ENCODE data around the gene CTBP2.

CTBP2 gene

DNA sequence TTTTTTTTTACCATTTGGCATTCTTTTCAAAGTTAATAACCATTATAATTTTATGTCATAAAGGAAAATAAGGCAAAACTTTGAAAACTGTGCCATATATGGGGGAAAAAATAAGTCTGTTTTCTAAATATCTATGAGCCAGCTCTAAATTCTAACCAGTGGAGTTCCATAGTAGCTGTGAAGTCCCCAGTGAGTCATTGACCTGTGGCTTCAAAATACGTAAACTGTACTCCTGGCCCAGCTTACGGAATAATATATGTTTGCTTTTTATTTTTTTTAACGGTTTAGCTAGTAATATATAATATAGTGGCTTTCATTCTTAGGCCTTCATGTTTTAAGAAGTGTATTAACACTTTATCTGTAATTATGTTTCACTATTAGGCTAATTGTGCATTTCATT, 197.9 kb downstream of the CTBP2 start:
- FAIRE-seq, result no peak

DNA sequence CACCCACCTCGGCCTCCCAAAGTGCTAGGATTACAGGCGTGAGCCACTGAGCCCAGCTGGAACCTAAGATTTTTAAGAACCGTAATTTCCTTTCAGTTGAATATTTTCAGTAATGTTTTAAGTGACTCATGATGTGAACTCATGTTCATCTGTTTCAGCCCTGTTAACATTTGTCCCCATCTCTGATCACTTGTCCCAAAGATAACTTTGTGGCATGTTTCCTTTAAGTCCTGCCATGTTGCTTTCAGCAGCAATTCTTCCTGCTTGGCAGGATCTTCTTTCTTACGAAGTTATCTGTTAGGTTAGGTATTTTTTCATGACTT, 199.2 kb downstream of the CTBP2 start:
- FAIRE-seq, result no peak

DNA sequence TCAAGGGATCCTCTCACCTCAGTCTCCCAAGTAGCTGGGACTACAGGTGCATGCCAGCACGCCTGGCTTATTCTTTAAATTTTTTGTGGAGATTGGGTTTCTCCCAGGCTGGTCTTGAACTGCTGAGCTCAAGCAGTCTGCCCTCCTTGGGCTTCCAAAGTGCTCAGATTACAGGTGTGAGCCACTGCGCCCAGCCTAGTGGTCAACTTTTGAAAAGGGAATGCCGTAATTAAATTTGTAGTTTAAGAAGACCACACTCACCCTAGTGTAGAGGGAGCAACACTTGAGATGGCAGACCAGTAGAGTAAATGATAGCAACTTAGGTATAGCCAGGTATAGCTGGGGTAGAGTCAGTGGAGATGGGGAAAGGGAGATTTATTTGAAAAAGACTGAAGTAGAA, 200.8 kb downstream of the CTBP2 start:
- no peak for FAIRE-seq

DNA sequence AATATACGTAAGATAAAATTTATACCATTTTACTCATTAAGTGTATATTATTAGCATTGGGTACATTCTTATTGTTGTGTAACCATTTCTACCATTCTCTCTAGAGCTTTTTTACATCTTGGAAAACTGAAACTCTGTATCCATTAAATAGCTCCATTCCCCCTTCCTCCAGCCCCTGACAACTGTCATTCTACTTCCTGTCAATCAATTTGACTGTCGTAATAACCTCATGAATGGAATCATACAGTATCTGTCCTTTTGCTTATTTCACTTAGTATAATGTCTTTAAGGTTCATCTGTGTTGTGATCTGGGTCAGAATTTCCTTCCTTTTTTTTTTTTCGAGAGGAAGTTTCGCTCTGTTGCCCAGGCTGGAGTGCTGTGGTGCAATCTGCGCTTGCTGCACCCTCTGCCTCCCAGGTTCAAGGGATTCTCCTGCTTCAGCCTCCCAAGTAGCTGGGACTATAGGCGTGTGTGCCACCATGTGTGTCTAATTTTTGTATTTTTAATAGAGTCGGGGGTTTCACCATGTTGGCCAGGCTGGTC, 202.9 kb downstream of the CTBP2 start:
- no peak for FAIRE-seq

DNA sequence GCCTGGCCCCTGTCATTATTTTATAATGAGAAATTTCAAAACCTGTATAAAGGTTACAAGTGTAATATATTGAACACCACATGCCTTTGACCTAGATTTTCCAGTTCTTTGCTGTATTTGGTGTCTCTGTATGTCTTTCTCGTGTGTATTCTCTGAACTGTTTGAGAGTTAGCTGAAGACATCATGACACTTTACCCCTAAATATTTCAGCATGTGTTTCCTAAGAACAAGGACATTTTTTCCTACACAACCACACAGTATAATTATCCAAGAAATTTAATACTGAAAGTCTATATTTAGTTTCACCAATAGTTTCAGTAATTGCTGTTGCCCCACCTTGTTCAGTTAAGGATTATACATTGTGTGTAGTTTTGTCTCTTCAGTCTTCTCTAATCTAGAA, 203.6 kb downstream of the CTBP2 start:
- FAIRE-seq, result no peak

DNA sequence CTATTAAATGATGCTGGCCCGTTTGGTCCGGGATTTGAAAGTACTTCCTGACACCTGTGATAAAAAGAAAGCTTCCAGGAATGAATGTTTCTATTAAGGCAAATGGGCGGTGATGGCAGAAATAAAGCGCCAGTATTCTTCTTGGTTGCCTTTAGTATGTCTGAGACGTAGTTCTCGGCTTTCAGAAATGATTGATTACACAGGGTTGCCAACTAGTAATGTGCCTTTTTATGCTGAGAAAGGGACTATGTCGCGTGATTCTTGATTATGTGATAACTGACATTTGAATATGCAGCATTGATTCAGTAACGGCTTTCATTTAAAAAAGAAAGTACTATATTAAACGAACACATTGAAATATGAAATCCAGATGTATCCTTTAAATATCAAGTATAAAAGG, 204.5 kb downstream of the CTBP2 start:
- FAIRE-seq, result no peak

DNA sequence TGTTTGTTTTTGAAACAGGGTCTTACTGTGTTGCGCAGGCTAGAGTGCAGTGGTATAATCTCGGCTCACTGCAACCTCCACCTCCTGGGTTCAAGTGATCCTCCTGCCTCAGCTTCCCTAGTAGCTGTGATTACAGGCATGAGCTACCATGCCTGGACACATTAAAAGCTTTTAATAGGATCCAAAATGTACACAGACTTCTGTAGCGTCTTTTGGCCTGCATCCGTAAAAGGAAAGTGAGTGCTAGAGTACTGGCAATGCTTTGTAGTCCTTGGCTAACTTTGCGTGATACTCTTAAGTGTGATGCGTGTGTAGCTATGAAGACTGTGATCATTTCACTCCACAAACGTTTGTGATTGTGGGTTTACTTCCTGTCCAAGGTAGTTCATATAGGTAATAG, 205.1 kb downstream of the CTBP2 start:
- FAIRE-seq, result no peak

DNA sequence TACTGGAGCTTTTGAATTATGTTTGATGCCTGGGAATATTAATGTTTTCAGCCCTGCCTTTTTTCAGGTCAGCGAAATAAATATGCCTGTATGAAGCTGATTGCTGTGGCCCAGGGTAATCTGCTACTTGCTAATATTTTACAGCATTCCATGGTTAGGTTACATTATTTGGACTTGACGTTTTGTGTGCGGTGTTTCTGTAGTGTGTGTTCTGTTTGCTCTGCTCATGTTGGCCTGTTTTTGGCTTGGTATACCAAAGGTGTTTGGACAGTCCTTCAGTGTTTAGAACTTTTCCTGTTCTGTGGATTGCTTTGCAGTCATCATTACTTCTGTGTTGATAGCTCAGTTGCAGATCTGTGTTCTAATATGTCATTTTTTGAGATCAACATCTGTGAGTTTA, 206.9 kb downstream of the CTBP2 start:
- FAIRE-seq, result no peak

DNA sequence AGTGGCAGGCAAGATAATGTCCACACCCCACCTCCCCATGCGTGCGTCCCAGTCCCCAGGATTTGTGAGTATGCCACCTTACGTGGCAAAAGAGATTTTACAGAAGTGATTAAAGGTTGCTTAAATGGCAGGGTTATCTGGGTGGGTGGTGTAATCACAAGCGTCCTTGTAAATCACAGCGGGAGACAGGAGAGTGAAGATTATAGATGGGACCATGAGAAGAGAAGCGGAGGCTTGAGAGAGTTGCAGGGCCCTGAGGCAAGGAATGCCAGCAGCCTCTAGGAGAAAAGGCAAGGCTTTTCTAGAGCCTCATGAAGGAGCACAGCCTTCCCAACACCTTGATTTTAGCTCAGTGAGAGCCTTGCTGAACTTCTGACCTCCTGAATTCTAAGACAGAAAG, 208.2 kb downstream of the CTBP2 start:
- no peak for FAIRE-seq

DNA sequence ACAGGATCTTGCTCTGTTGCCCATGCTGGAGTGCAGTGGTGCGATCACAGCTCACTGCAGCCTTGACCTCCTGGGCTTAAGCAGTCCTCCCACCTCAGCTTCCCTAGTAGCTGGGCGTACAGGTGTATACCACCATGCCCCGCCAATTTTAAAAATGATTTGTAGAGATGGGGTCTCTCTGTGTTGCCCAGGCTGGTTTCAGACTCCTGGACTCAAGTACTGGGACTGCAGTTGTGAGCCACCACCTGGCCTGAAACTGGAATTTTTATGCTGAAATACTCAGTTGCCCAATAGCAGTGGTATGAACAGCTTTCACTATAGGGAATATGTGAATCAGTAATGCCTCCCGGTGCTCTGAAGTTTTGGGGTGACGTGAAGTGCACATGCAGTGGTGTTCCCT, 210.8 kb downstream of the CTBP2 start:
- no peak for FAIRE-seq

DNA sequence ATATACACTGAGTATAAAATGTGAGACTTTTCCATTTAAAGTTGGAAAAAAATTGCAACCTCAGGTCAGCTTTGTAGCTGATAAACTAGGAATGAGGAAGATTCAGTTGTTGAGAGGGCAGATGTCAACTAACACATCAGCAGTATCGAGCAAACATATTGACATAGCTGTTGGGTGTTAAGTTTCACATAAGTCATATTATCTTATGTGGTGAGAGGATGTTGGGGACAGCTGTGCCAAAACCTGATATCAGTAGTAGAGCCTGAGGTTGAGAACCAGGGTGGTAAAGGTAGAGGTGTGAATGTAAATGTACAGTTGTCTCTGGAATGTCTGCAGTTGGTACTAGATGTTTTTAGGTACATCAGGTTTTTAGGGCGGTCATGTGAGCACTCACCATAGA, 213.4 kb downstream of the CTBP2 start:
- peak; percentile 45 for FAIRE-seq

DNA sequence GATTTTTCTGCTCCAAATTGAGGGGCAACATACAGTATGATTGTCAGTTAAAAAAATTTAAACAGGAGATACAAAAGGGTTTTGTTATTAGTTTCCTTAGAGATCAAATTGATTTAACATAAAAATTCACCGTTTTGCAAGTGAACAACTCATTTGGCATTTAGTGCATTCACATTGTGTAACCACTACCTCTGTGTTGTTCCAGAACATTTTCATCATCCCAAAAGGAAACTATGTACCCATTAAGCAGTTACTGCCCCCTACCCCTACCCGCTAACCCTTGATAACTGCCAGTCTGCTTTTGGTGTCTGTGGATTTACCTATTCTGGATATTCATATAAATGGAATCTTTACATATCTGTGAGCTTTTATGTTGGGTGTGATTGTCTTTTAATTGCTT, 215.4 kb downstream of the CTBP2 start:
- no peak for FAIRE-seq

DNA sequence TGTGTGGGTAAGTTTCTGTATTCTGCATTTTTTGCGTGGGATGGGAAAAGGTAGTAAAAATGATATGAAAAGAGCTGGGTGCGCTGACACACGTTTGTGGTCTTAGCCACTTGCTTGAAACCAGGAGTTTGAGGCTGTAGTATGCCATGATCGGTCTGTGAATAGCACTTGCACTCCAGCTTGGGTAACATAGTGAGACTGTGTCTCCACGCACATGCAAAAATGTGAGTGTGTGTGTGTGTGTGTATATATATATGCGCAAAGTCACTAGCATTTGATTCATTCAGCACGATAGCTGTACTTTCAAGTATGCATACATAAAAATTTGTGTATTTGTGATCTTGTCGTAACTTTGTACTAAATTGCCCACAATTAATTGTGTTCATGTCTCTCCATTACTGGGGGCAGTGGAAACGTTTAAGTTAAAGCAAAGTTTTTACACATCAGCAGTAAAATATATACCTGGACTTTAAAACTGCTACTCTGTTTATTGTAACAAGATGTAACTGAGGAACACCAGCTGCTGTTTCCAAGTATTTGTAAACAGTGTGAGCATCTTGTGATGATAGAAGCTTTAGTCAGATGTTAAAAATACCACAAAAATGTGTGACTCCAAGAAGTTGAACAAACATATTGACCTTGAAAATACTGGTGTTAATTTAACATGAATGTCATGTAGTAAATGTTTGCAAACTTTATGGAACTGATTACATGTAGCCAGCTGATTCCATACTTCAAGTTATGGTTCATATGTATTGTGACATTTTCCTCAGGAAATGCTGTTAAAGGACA, 216.9 kb downstream of the CTBP2 start:
- peak; percentile 69 for FAIRE-seq

DNA sequence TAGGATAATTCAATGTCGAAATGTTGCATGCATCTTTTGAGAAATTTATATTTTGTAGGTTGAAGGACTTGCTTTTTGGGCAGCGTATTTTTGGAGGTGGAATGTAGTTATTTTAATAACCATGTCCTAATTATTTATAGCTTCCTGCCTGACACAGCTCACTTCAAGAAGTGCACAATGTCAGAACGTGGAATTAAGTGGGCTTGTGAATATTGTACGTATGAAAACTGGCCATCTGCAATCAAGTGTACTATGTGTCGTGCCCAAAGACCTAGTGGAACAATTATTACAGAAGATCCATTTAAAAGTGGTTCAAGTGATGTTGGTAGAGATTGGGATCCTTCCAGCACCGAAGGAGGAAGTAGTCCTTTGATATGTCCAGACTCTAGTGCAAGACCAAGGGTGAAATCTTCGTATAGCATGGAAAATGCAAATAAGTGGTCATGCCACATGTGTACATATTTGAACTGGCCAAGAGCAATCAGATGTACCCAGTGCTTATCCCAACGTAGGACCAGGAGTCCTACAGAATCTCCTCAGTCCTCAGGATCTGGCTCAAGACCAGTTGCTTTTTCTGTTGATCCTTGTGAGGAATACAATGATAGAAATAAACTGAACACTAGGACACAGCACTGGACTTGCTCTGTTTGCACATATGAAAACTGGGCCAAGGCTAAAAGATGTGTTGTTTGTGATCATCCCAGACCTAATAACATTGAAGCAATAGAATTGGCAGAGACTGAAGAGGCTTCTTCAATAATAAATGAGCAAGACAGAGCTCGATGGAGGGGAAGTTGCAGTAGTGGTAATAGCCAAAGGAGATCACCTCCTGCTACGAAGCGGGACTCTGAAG, 217.8 kb downstream of the CTBP2 start:
- no peak for FAIRE-seq

DNA sequence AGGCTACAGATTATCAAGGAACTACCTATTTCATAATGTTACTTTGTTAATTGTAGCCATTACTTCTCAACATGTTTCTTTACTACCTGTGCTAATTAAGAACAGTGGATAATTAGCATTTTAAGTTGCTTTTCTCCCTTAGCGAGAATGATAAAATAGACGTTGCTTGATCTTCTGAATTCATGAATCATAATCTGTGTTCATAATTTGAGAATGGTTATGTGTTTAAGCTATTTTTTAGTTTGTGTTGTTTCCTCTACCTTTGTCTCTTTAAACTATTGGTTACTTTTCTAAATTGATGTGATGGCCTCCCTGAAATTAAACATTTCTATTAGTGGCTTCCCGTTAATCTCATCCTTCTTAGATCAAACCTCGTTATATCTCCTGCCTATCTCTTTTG, 218.5 kb downstream of the CTBP2 start, which contains the start of gene ZRANB1:
TSS of gene ZRANB1 (plus strand) at position 301 of the 400 bp plus-strand sequence. CDS start 371 bp downstream, outside the sequence.
- no peak for FAIRE-seq

DNA sequence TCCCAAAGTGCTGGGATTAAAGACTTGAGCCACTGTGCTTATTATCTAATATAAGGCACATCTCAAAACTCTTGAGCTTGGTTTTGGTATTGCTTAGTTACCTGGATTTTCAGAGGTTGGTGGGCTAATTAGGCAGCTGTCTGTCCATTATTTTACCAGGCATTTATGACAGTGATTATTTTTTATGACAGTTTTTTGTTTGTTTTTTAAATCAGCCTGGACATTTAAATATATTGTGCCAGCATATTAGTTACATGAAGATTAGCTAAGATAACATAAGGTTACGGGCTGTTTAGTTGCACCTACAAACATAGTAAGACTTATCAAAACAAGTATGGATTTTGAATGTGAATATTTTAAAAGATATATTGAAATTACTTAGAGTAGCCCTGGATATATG, 221.1 kb downstream of the CTBP2 start:
- no peak for FAIRE-seq

DNA sequence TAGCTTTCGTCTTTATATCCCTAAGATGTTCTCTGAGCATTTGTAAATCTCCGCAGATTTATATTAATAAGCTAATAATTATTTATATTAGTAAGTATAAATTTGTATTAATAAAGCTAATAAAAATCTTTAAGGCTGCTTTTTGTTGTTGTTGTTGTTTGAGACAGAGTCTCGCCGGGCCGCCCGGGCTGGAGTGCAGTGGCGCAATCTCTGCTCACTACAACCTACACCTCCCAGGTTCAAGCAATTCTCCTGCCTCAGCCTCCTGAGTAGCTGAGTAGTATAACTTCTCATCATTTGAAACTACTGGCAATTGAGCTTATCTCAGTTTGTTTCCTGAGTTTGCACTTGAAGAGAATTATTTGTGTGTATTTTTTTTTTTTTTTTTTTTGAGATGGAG, 223.6 kb downstream of the CTBP2 start:
- FAIRE-seq, result no peak

DNA sequence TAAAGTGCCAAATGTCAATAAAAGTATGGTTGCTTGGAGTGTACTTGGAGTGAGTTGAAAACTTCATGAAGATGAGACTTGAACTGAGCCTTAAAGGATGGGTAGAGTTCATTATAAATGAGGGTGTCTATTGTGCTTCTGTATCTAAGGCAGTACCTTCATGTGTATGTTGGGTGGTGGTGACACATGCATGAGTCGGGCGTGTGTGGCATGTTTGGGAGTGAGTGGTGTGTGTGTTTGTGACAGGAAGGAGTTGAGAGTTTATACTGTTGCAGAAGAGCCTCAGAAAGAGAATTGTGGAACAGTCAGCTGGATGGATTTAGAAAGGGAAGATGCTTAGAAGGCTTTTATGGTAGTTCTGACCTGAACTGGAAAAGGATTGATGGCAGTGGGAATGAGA, 224.4 kb downstream of the CTBP2 start:
- no peak for FAIRE-seq

Data from islet of Langerhans (tissue), 1 donor.